Thymus (tissue), 11 donors: Measurements from ENCODE around the gene ATP4B. TPM values are rescaled to one million over a fixed set of nuclear protein-coding genes. Genes with fewer than 3 reads are reported as not detected.

Source experiments
- DNase-seq, 9 donors: peaks; one replicate each; pipeline ENCODE4 v3.0.0-alpha.2; 2013; ENCODE audit warnings: low spot score in 9 of 9, low read depth in 6 of 9, missing footprints in 1 of 9
- H3K27ac ChIP-seq, 2 donors: one replicate each; pipeline ENCODE4 v1.5.1; 2013; ENCODE audit warnings: control low read depth in 1 of 2, low read depth in 1 of 2, low read length in 1 of 2, mild to moderate bottlenecking in 1 of 2, moderate library complexity in 1 of 2
- H3K27me3 ChIP-seq, 2 donors: one replicate each; pipeline ENCODE4 v1.5.1; 2013; ENCODE audit warnings: low read length in 1 of 2; ENCODE audit not compliant: control insufficient read depth in 2 of 2, insufficient read depth in 1 of 2
- H3K36me3 ChIP-seq, 2 donors: one replicate each; pipeline ENCODE4 v1.5.1; 2013; ENCODE audit warnings: low read length in 1 of 2, mild to moderate bottlenecking in 1 of 2, moderate library complexity in 1 of 2; ENCODE audit not compliant: control insufficient read depth in 2 of 2, insufficient read depth in 2 of 2
- H3K4me1 ChIP-seq, 2 donors: one replicate each; pipeline ENCODE4 v1.5.1; 2013; ENCODE audit warnings: low read length in 2 of 2; ENCODE audit not compliant: control insufficient read depth in 2 of 2, insufficient read depth in 2 of 2
- H3K4me3 ChIP-seq, 2 donors: one replicate each; pipeline ENCODE4 v1.5.1; 2013; ENCODE audit warnings: low read length in 2 of 2, control low read depth in 1 of 2, mild to moderate bottlenecking in 1 of 2
- H3K9me3 ChIP-seq, 2 donors: one replicate each; pipeline ENCODE4 v1.5.1; 2013; ENCODE audit warnings: low read length in 1 of 2, mild to moderate bottlenecking in 1 of 2; ENCODE audit not compliant: control insufficient read depth in 2 of 2, insufficient read depth in 1 of 2
- WGBS: extraction: QIAGEN DNeasy Blood & Tissue Kit; methylation state at CpG from one replicate; pipeline ENCODE4 v1.1.7; 2013; 5-methylcytosine and 5-hydroxymethylcytosine counted together
- polyA plus RNA-seq: library from polyadenylated mRNA; stranded (reverse); fragments of 200-250 nt; gene quantifications from one replicate; pipeline ENCODE4 v1.2.3, GENCODE V29; 2013
- total RNA-seq: library from RNA; stranded (reverse); fragments of 120-200 nt; gene quantifications from one replicate; pipeline ENCODE4 v1.2.4, GENCODE V29; 2013
- donor health status: healthy.

ATP4B gene
- total and polyA plus RNA-seq, 2 donors, result 0.34 to 0.38 TPM

- WGBS, result 97% methylated on average over 8 of the region's 8 CpGs
- no peaks in the 10 kb centered on the region for H3K9me3 ChIP-seq
- DNase-seq, result no peak
- H3K4me3 ChIP-seq, result no peak overlapping the region
- H3K27me3 ChIP-seq, result peaks cover 0 to 8% of the 10 kb centered on the region in 2 donors
- no peaks in the 10 kb centered on the region for H3K36me3 ChIP-seq
- H3K4me1 ChIP-seq, result no peaks in the 10 kb centered on the region
- no peak overlapping the region for H3K27ac ChIP-seq
Observed at GRCh38 chr13:113659337-113659736, 1.3 kb upstream of the ATP4B start.

- no peak for DNase-seq
- Histone ChIP-seq H3K4me3 (no peak overlapping the region), H3K9me3 (no peaks in the 10 kb centered on the region), H3K36me3 (no peaks in the 10 kb centered on the region), H3K4me1 (no peaks in the 10 kb centered on the region), H3K27me3 (peaks cover 0 to 5% of the 10 kb centered on the region in 2 donors), H3K27ac (no peak overlapping the region)
- WGBS, result 81% methylated on average over 14 of the region's 14 CpGs
Observed at GRCh38 chr13:113658836-113659235, 838 bp upstream of the ATP4B start.

- Histone ChIP-seq H3K4me3 (no peak overlapping the region), H3K27me3 (peaks cover 0 to 3% of the 10 kb centered on the region in 2 donors)
- 81% methylated on average over 42 of the region's 42 CpGs for WGBS
Observed at GRCh38 chr13:113656831-113657671, 947 bp downstream of the ATP4B start.

GRCh38 chr13:113656003-113656588 is 1.9 kb downstream of the ATP4B start:
- 92% methylated on average over 25 of the region's 25 CpGs for WGBS
- no peak for DNase-seq

More at GRCh38 chr13:113656831-113657671, 947 bp downstream of the ATP4B start:
- no peak for DNase-seq
- Histone ChIP-seq H3K9me3 (no peaks in the 10 kb centered on the region), H3K4me1 (peaks cover 0 to 4% of the 10 kb centered on the region in 2 donors), H3K36me3 (no peaks in the 10 kb centered on the region), H3K27ac (no peak overlapping the region)

GRCh38 chr13:113655346-113656002 is 2.5 kb downstream of the ATP4B start:
- no peak overlapping the region for H3K4me3 ChIP-seq
- peaks cover 0 to 4% of the 10 kb centered on the region in 2 donors for H3K4me1 ChIP-seq
- WGBS, result 92% methylated on average over 15 of the region's 15 CpGs
- no peaks in the 10 kb centered on the region for H3K36me3 ChIP-seq
- H3K27me3 ChIP-seq, result peaks cover 0 to 3% of the 10 kb centered on the region in 2 donors
- no peak for DNase-seq
- no peaks in the 10 kb centered on the region for H3K9me3 ChIP-seq
- no peak overlapping the region for H3K27ac ChIP-seq

More at GRCh38 chr13:113656003-113656588, 1.9 kb downstream of the ATP4B start:
- Histone ChIP-seq H3K4me1 (peaks cover 0 to 4% of the 10 kb centered on the region in 2 donors), H3K36me3 (no peaks in the 10 kb centered on the region), H3K27me3 (peaks cover 0 to 3% of the 10 kb centered on the region in 2 donors), H3K4me3 (no peak overlapping the region), H3K9me3 (no peaks in the 10 kb centered on the region), H3K27ac (no peak overlapping the region)

GRCh38 chr13:113654591-113655345 is 3.2 kb downstream of the ATP4B start:
- H3K27ac ChIP-seq, result no peak overlapping the region
- no peaks in the 10 kb centered on the region for H3K9me3 ChIP-seq
- no peak for DNase-seq
- 95% methylated on average over 39 of the region's 39 CpGs for WGBS
- no peaks in the 10 kb centered on the region for H3K36me3 ChIP-seq
- H3K4me1 ChIP-seq, result peaks cover 0 to 4% of the 10 kb centered on the region in 2 donors
- H3K4me3 ChIP-seq, result no peak overlapping the region
- H3K27me3 ChIP-seq, result no peaks in the 10 kb centered on the region

GRCh38 chr13:113654175-113654560 is 3.8 kb downstream of the ATP4B start:
- peaks cover 0 to 4% of the 10 kb centered on the region in 2 donors for H3K4me1 ChIP-seq
- no peak overlapping the region for H3K4me3 ChIP-seq
- no peak overlapping the region for H3K27ac ChIP-seq
- WGBS, result 78% methylated on average over 9 of the region's 9 CpGs
- no peak for DNase-seq
- H3K9me3 ChIP-seq, result no peaks in the 10 kb centered on the region
- no peaks in the 10 kb centered on the region for H3K27me3 ChIP-seq
- H3K36me3 ChIP-seq, result no peaks in the 10 kb centered on the region

- 68% methylated on average over 24 of the region's 24 CpGs for WGBS
- no peaks in the 10 kb centered on the region for H3K36me3 ChIP-seq
- no peak overlapping the region for H3K4me3 ChIP-seq
- no peaks in the 10 kb centered on the region for H3K27me3 ChIP-seq
- H3K4me1 ChIP-seq, result peaks cover 0 to 4% of the 10 kb centered on the region in 2 donors
- peak in 1 of 9 donors; percentile 32 for DNase-seq
- no peaks in the 10 kb centered on the region for H3K9me3 ChIP-seq
- H3K27ac ChIP-seq, result no peak overlapping the region
Observed at GRCh38 chr13:113653264-113654174, 4.5 kb downstream of the ATP4B start.
